GM18526 (cell line): Measurements from ENCODE around the gene CACNG1.

Experiments
- POLR2A ChIP-seq: IDR thresholded peaks from 3 replicates; pipeline ENCODE4 v1.6.1; 2011; ENCODE audit not compliant: insufficient read length; ENCODE audit errors: extremely low read depth

The CACNG1 gene, protein sequence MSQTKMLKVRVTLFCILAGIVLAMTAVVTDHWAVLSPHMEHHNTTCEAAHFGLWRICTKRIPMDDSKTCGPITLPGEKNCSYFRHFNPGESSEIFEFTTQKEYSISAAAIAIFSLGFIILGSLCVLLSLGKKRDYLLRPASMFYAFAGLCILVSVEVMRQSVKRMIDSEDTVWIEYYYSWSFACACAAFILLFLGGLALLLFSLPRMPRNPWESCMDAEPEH

DNA sequence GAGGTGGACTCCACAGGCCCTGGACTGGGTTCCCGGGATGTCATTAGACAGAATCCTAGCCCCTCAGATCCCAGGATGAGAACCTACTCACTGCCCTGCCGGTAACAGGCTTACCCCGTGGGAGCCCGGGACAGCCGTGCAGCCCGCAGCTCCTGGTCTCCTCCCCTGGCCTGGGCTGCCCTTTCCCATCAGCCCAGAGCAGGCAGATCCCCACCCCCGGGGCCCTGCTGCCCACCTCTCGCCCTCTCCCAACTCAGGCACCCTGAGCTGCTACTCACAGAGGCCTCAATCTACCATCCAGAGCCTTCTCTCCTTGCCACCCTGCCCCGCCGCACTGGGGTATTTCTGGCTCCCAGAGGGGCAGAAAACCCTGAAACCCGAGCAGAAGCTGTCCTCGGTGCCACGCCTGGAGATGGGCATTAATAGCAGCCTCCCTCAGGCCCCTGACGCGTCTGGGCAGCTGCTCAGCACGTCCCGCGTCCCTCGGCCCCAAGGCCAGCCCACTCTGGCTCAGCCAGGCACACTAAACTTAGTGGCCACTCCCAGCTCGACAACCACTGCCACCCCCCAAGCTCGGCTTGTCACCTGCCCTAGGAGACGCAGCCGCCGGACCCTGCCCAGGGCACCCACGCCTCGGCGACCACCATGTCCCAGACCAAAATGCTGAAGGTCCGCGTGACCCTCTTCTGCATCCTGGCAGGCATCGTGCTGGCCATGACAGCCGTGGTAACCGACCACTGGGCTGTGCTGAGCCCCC lies at the start of gene CACNG1:
CACNG1 (plus strand) TSS at position 539 of the 757 bp plus-strand sequence; CDS start at position 646, 107 bp downstream.
- no peak for TF ChIP-seq POLR2A

DNA sequence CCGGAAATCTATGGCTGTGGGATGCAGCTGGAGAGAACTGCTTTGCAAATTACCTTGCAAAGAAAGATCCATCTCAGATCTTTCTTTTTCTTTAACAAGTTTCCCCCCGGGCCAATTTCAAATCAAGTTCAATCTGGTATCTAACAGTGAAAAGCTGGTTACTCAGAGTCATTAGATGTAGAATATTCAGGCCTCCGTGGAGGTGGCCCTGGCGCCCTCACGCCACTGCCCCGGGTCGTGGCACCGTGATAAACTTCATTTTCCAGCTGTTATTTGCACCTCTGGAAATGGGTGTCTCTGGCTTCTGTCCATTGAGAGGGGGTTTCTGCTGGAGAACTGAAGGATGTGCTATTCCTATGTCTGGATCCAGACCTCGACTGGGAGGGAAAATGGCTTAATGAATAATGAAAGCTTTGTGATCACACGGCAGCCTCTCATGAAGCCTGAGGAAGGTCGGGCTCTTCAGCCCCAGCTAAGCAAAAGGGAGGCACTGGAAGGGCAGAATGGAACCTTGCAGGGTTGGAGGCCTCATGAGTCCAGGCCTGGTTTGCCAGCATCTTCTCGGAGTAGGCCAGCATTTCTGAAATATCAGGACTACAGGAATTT lies 49.3 kb upstream of the CACNG1 start:
- no peak for TF ChIP-seq POLR2A

DNA sequence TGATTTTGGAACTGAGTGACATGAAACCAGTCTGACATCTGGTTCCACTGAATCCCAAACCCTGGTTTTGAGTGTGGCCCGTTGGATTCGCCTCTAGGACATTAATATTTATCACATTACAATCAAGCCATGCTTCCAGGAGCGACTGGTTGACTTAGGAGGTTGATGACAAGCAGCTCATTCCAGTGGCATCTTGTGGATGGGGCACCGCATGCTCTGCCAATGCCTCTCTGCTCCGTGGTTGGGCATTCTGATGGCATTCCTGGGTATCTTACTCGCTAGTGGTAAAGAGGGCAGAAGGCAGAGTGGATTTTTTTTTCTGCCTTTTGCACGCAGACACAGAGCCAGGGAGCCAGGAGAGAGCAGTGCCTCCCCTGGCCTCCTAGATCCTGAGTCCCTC lies 48.4 kb upstream of the CACNG1 start:
- no peak for TF ChIP-seq POLR2A

DNA sequence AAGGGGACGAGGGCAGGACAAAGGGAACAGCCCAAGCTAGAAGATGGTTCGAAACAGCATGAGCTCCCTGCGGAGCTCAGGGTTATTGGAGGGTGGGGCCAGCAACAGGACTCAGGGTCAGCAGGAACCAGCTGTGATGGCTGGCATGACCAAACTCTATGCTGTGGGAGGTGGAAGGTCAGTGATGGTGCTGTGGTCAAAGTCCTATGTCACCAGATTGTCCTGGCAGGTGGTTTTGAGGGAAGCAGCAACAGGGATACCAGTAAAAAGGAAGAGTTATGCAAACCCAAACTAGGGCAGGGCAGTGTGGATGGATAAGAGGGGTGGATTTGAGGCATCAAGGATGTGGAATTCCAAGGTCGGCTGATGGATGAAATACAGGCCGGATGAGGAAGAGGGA lies 47.4 kb upstream of the CACNG1 start:
- no peak for TF ChIP-seq POLR2A

DNA sequence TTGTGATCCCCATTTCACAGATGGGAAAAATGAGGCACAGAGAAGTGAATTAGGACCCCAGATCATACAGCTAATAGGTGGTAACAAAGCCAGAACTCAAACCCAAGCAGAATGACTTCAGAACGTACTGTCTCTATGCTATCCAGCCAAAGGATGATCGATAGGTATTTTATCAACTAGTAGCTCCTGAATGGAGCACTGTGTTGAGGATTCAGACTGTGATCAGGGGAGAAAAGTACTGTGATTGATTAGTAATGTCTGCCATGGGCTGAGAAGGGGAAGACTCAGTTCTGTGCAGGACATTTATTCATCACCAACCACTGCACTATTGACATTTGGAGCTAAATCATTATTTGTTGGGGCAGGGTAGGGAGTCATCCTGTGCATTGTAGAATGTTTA lies 41.1 kb upstream of the CACNG1 start:
- TF ChIP-seq POLR2A = no peak

DNA sequence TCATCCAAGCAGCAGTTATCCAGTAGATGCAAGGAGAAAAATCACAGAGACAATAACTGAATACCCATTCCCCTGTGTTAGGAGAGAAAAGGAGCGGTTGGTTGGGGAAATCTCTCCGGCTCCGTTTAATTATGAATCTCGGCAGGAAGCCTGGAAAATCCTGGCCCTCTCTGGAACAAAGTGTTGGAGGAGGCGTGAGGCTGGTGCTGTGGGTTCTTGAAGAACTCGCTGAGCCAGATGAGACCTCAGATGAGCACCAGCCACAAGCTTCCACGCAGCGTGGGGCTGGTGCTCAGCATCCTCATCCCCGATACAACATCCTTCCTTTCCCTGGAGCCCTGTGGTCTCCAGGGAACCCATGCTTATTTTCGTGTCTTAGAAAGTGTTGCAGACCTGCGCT lies 40.2 kb upstream of the CACNG1 start:
- no peak for TF ChIP-seq POLR2A

DNA sequence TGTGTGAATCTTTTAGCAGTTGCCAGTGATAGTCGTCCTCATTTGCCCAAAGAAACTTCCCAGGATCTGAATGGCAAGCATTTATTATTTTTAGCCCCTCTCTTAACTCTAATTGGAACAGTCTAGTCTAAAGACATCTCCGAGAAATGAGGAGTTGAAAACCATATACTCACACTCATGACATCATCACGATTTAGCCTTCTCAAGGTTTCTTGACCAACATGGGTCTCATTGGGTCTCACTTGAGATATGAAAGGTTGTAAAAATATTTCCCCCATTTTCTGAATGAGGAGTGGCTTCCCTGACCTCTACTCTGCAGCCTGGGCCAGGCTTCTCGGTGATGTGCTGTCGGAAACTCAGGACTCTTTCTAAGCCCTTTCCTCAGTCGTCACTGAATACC lies 37.1 kb upstream of the CACNG1 start:
- TF ChIP-seq POLR2A = no peak

DNA sequence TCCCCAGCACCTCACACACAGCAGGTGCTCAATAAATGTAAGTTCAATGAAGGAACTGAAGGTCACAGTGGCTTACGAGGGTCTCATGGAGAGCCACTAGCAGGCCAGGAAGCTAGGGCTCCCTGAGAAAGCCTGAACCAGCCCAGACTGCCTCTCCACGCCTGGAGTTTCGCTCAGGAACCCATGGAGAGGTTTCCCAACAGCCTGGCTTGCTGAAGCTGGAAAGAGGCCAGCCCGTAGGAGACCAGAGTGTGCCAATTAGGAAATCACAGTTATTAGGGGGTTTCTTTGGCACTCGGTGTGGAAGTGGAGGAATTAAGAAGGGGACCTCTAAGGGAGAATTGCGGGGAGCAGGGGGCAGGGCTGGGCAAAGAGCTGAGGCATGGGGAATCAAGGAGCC lies 36.3 kb upstream of the CACNG1 start:
- TF ChIP-seq POLR2A = no peak

DNA sequence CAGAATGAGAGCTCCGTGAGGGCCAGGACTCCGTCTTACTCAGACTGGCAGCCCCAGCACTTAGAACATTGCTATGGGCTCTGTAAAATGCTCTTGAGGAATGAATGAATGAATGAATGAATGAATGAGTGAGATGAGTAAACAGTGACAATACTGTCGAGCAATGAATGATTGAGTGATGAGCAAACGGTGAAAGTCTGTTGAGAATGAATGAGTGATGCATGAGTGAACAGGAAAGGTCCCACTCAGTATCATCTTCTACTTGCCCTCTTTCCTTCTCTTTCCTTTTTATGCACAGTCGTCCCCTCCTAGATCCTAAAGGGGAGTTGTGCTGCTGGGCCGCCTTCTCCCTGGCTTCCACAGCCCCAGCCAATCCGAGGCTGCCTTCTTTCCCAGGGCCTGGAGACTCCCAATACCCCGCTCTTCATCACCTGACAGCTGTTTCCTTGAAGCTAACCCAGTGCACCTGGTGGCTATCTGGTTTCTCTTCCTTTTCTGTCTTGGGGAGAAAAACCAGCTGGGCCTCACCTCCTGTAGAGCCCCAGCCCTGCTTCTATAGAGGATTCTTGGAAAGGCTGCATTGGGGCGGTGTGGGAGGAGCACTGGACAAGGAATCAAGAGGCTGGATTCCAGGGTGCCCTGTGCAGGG lies 32.7 kb upstream of the CACNG1 start:
- no peak for TF ChIP-seq POLR2A

DNA sequence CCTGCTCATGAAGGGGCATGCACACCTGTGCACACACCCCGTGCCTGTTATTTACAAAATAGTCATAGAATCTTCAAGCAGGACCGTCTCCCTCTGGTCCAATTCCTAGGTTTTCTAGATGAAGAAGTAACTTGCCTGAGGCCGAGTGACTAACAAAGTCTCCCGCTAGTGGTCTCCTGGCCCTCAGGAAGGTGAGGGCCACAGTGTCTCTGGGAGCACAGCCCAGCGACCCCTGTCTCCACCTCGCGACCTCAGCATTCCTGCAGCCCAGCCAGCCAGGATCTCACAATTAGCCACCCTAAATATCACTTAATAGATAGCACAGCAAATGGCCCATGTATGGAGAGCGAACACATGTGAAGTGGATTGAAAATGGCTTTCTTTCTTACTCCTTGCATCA lies 30.5 kb upstream of the CACNG1 start:
- no peak for TF ChIP-seq POLR2A

DNA sequence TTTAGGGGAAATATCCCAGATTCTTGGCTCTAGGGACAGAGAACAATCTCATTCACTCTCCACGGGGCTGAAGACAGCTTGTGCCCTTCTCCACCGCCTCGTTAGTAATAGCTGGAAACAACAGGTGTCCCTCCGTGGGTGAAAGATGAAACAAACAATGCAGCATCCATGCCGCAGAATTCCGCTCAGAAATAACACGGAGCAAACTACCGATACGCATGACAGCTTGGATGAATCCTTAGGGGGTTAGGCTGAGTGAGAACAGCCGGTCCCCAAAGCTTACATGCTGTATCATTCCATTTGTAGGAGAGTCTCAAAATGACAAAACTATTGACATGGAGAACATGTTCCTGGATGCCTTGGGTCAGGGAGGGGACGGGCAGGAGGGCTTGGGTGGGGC lies 29.4 kb upstream of the CACNG1 start:
- TF ChIP-seq POLR2A = no peak

DNA sequence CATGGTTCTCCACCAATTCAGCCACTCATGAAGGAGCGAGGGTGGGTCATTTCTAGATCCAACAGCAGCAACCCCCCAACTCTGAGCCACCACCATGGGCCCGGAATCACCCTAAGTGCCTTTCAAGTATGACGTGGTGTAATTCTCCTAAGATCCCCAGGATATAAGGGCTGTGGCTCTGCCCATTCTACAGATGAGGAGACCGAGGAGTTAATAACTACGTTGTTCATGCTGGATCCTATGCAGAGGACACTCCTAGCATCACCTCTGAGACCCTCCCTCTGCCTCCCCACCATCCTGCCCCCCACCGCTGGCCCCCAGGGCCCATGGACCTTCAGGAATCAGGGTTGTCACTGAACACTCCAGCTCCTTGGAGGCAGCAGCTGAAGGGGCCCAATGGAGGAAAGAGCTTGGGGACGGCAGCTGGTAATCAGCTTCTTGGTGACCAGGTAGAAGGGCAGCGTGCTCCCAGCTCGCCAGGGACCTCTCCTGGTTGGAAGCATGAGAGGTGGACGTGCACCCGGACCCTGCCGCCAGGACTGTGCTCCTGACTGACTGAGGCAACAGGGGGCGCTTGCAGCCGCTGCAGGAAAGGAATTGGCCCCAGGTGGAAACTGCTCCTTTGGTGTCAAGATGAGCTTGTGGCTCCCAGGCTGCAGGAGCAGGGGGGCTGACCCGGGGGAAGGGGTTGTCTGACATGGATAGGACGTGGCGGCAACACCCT lies 28.2 kb upstream of the CACNG1 start:
- TF ChIP-seq POLR2A = no peak

DNA sequence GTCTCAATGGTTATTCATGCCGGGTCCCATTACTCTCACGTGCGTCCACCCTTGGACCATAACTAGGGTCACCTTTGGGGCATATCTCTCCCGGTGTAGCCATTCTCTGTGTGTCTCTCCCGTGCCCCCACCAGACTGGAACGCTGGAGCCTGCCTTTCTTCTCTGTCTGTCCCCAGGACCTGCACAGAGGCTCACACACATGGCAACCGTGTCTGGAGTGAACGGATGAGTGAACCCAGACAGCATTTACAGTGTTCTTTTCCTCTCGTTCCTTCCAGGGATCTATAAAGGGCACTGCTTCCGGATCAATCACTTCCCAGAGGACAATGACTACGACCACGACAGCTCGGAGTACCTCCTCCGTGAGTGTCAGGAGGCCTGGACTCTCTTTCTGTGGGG lies 26.4 kb upstream of the CACNG1 start:
- TF ChIP-seq POLR2A = no peak

DNA sequence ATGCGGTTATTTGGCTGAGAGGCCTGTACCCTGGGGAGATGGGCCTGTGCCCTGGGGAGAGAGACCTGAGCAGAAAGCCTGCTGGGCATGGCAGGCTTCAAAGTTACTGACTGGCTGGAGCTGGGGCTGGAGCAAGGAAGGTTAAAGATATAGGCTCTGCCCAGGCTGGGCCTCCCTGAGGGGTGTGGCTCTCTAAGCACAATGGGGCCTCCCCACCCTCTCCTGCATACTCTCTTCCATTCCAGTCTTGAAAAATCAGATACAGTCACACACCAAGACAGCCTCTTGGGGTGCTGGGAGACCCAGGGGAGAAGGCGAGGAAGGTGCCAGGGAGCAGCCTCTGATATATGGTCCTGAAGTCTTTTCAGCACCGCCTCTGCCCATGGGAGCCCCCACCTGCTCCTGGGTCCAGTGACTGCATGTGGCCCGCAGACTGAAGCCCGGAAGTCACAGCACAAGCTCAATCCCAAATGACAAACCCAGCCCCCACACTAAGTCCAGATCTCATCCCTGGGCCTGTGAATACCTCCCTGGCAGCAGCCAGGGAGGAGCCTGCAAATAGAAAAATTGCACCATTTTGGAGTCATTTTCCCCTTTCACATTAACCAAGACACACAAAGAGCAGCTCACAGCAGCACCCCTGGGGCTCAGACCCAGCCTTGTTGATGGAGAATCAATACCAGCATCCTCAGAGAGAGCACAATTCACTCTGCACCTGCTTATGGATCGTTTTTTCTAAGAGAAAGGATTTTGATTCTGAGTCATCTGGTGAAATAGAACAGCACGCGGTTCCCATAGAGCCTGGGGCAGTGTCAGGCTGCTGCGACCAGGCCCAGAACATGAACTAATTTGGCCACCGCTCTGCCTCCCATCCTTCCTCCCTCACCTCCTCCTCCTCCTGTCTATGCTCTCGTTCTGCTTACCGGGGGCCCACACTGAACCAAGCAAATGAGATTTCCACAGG lies 25.6 kb upstream of the CACNG1 start:
- no peak for TF ChIP-seq POLR2A
